ENCODE results near the gene CILP2. TPM values are rescaled to one million over a fixed set of nuclear protein-coding genes. Genes with fewer than 3 reads are reported as not detected.

The CILP2 gene
- total RNA-seq, 1 donor from 2014 or later: 1.1 TPM

DNA sequence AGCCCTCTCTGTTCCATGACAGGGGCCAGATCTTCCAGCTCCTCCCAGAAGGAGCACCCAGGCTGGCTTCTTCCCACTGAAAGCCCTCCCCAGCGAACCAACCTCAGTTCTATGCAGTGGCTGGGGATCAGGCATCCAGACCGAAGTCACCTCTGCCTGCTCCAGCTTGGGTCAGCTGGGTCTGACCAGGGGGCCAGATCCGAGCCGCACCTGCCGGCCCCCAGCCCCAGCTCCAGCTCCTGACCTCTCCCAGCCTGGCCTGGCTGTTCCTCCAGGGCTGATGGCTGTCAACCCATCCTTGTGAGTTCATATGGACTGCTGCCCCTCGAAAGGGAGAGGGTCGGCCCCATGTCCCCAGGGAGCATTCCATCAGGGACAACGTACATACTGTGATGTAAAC is 30.7 kb upstream of the CILP2 start:
- Mint-ChIP-seq H3K27ac (ENCODE audit: unreplicated experiment) (no peak overlapping the region), H3K9me3 (ENCODE audit: unreplicated experiment) (no peaks in the 10 kb centered on the region), H3K27me3 (ENCODE audit: unreplicated experiment) (no peaks in the 10 kb centered on the region), H3K4me1 (ENCODE audit: unreplicated experiment) (peaks cover 4% of the 10 kb centered on the region), H3K4me3 (ENCODE audit: unreplicated experiment) (no peak overlapping the region), H3K36me3 (ENCODE audit: unreplicated experiment) (peaks cover 24% of the 10 kb centered on the region)
- DNase-seq (ENCODE audit: extremely low spot score, unreplicated experiment): no peak
- TF ChIP-seq, protein P1, sequence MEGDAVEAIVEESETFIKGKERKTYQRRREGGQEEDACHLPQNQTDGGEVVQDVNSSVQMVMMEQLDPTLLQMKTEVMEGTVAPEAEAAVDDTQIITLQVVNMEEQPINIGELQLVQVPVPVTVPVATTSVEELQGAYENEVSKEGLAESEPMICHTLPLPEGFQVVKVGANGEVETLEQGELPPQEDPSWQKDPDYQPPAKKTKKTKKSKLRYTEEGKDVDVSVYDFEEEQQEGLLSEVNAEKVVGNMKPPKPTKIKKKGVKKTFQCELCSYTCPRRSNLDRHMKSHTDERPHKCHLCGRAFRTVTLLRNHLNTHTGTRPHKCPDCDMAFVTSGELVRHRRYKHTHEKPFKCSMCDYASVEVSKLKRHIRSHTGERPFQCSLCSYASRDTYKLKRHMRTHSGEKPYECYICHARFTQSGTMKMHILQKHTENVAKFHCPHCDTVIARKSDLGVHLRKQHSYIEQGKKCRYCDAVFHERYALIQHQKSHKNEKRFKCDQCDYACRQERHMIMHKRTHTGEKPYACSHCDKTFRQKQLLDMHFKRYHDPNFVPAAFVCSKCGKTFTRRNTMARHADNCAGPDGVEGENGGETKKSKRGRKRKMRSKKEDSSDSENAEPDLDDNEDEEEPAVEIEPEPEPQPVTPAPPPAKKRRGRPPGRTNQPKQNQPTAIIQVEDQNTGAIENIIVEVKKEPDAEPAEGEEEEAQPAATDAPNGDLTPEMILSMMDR (IDR thresholded peaks at IDR 0.05): no peak

GRCh38 chr19:19508217-19508616 is 29.8 kb upstream of the CILP2 start:
- no peak for DNase-seq (ENCODE audit: extremely low spot score, unreplicated experiment)
- Mint-ChIP-seq H3K36me3 (ENCODE audit: unreplicated experiment) (peaks cover 16% of the 10 kb centered on the region), H3K27me3 (ENCODE audit: unreplicated experiment) (no peaks in the 10 kb centered on the region), H3K27ac (ENCODE audit: unreplicated experiment) (no peak overlapping the region), H3K4me3 (ENCODE audit: unreplicated experiment) (no peak overlapping the region), H3K9me3 (ENCODE audit: unreplicated experiment) (no peaks in the 10 kb centered on the region), H3K4me1 (ENCODE audit: unreplicated experiment) (peaks cover 4% of the 10 kb centered on the region)
- TF ChIP-seq, protein P1 (IDR thresholded peaks at IDR 0.05): no peak

DNA sequence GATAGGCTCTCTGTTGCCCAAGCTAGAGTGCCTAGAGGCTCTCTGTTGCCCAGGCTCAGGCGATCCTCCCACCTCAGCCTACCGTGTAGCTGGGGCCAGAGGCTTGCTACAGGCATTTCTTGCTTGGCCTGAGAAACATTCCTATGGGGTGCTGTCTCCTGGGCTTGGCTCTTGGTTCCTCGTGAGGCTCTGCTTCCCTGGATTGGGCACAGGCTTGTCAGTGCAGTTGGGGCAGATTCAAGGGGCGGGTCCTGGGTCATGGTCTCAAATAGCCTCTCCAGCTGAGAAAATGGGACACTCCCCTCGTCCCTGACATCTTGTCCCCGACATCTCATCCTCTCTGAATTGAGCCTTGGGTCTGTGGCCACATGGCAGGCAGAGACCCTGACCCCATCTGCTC is 27.6 kb upstream of the CILP2 start:
- no peak for DNase-seq (ENCODE audit: extremely low spot score, unreplicated experiment)
- Mint-ChIP-seq H3K36me3 (ENCODE audit: unreplicated experiment) (peaks cover 11% of the 10 kb centered on the region), H3K4me1 (ENCODE audit: unreplicated experiment) (peaks cover 4% of the 10 kb centered on the region), H3K4me3 (ENCODE audit: unreplicated experiment) (no peak overlapping the region), H3K27ac (ENCODE audit: unreplicated experiment) (no peak overlapping the region), H3K9me3 (ENCODE audit: unreplicated experiment) (no peaks in the 10 kb centered on the region), H3K27me3 (ENCODE audit: unreplicated experiment) (no peaks in the 10 kb centered on the region)
- TF ChIP-seq, protein P1 (IDR thresholded peaks at IDR 0.05): no peak

GRCh38 chr19:19513682-19514081 is 24.4 kb upstream of the CILP2 start:
- Mint-ChIP-seq H3K4me1 (ENCODE audit: unreplicated experiment) (peaks cover 17% of the 10 kb centered on the region), H3K4me3 (ENCODE audit: unreplicated experiment) (no peak overlapping the region), H3K36me3 (ENCODE audit: unreplicated experiment) (no peaks in the 10 kb centered on the region), H3K9me3 (ENCODE audit: unreplicated experiment) (no peaks in the 10 kb centered on the region), H3K27ac (ENCODE audit: unreplicated experiment) (no peak overlapping the region), H3K27me3 (ENCODE audit: unreplicated experiment) (no peaks in the 10 kb centered on the region)
- TF ChIP-seq, protein P1 (IDR thresholded peaks at IDR 0.05): no peak
- DNase-seq (ENCODE audit: extremely low spot score, unreplicated experiment): no peak

DNA sequence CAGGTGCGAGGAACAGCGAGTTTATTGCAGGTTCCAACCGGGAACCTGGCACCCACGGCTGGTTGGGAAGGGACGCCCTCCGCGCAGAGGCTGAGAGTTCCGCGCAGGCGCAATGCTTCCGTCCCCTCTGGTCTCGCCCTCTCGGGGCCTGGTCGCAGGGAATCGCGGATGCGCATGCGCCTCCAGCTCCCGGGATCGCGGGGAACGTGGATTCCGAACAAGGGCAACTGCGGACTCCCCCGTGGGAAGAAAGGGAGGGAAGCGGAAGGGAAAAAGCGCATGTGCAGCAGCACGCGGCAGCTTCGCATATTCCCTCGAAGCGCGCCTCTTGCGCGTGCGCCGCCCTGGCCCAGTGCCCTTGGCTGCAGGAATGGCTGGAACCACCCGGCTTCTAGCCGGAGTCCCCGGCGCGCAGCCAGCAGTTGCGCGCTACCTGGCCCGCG is 23.8 kb upstream of the CILP2 start:
- H3K4me1 Mint-ChIP-seq (ENCODE audit: unreplicated experiment): peaks cover 17% of the 10 kb centered on the region
- DNase-seq (ENCODE audit: extremely low spot score, unreplicated experiment): no peak

More for the DNA sequence above, 23.8 kb upstream of the CILP2 start:
- TF ChIP-seq, protein P1 (IDR thresholded peaks at IDR 0.05): no peak
- Mint-ChIP-seq H3K4me3 (ENCODE audit: unreplicated experiment) (peak overlapping the region; percentile 45), H3K27ac (ENCODE audit: unreplicated experiment) (no peak overlapping the region), H3K27me3 (ENCODE audit: unreplicated experiment) (no peaks in the 10 kb centered on the region), H3K9me3 (ENCODE audit: unreplicated experiment) (no peaks in the 10 kb centered on the region), H3K36me3 (ENCODE audit: unreplicated experiment) (no peaks in the 10 kb centered on the region)

Measured in osteocyte (in vitro differentiated cells).